WERI-Rb-1 (cell line): ENCODE results near the gene PDE9A.

Source experiments
- DNase-seq: peaks from one replicate; pipeline ENCODE4 v3.0.0-alpha.2; 2020
- H3K27ac ChIP-seq: fragments of 250-450 bp; sonication (Bioruptor Pico); 2 replicates; pipeline ENCODE4 v1.5.1; 2020; ENCODE audit warnings: mild to moderate bottlenecking, moderate library complexity
- H3K27me3 ChIP-seq: fragments of 250-450 bp; sonication (Bioruptor Pico); 2 replicates; pipeline ENCODE4 v1.5.1; 2021; ENCODE audit warnings: mild to moderate bottlenecking, low read depth, moderate library complexity; ENCODE audit not compliant: insufficient read depth, severe bottlenecking
- H3K36me3 ChIP-seq: fragments of 250-450 bp; sonication (Bioruptor Pico); 2 replicates; pipeline ENCODE4 v1.5.1; 2020; ENCODE audit warnings: mild to moderate bottlenecking, moderate library complexity
- H3K4me3 ChIP-seq: 2 replicates; pipeline ENCODE4 v1.5.1; 2011; ENCODE audit warnings: low read depth, mild to moderate bottlenecking, control low read depth, low read length
- H3K9me3 ChIP-seq: fragments of 250-450 bp; sonication (Bioruptor Pico); 2 replicates; pipeline ENCODE4 v1.5.1; 2021; ENCODE audit warnings: mild to moderate bottlenecking, moderate library complexity; ENCODE audit not compliant: severe bottlenecking
- CTCF ChIP-seq: IDR thresholded peaks from 2 replicates; pipeline ENCODE4 v1.5.1; 2011; ENCODE audit warnings: low read depth, mild to moderate bottlenecking, control low read depth, inconsistent platforms, low read length

The PDE9A gene

DNA sequence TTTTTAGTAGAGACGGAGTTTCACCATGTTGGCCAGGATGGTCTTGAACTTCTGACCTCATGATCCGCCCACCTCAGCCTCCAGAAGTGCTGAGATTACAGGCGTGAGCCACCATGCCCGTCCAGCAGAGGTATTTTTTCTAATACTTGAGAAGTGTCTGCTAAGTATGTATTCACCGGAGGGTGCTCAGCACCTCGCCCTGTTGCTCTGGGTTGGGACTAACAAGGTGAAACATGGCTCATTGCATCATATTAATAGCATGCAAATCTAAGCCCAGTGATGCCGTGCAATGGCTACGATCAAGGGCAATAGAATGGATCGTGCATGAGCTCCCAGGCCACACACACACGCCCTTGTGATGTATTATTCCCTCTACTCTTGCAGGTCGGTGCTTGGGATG lies 68.7 kb downstream of the PDE9A start:
- DNase-seq, result no peak
- H3K4me3 ChIP-seq, result no peak overlapping the region
- no peaks in the 10 kb centered on the region for H3K9me3 ChIP-seq
- H3K27me3 ChIP-seq, result no peaks in the 10 kb centered on the region
- no peak overlapping the region for H3K27ac ChIP-seq
- H3K36me3 ChIP-seq, result peaks cover 33% of the 10 kb centered on the region
- no peak for TF ChIP-seq CTCF

DNA sequence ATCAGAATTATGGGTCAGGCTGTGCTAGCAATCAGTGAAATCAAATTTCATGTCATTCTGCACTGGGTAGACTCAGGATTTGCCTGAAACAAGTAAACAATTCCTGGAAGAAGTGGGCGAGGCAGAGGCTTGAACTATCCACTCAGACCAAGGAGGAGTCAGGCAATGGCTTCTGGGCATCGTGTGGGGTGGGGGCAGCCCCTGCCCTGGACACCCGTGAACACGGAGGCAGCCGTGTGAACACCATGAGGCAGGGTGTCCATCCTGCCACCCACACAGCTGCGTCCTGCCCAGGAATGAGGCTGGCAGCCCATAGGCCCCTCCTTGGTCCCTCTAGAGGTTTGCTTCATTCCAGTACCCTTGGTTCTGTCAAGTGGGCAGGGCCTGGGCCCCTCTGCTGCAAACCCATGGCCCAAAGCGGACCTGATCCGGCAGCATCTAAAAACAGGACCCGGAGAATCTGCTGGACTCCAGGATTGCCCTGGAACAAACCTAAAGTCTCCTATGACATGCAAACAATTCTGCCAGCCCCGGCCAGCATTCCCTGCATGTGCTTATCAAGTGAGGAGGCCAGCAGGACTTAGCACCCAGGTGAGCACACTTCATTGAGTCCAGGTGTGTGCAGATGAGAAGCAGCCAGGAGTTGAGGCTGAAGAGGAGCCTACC lies 69.5 kb downstream of the PDE9A start:
- Histone ChIP-seq H3K27ac (no peak overlapping the region), H3K36me3 (peaks cover 34% of the 10 kb centered on the region), H3K9me3 (no peaks in the 10 kb centered on the region), H3K4me3 (no peak overlapping the region), H3K27me3 (no peaks in the 10 kb centered on the region)
- no peak for DNase-seq
- TF ChIP-seq CTCF, result no peak

DNA sequence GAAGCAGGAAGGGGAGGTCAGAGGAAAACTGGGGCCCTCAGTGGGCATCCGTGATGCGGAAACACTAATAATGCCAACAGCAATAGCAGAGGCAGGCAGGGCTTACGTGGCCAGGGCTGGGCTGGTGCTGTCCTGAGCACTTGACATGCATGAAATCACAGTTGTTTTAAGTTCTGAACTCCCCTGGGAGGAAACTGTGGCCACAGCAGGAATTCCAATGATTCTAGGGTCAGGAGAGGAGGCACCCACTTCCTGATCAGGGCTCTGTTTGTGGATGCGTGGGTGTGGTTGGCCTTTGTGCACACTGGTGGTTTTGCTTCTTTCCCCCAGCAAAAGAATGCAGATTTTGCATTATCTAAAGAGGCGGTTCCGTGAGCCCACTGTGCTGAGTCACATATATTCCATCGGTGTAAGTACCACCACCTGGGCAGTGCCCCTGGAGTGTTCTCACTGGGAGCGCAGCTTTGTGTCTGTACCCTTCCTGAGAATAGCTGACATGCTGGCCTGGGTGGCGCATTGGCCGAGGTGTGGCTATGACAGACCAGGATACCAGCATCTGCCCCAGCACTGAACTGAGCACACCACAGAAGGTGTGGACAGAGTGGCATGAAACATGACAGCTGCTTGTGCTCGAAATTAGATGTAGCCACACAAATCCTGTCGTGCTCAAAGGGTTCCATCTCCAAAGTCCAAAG lies 71.0 kb downstream of the PDE9A start:
- Histone ChIP-seq H3K27me3 (no peaks in the 10 kb centered on the region), H3K4me3 (no peak overlapping the region), H3K9me3 (no peaks in the 10 kb centered on the region), H3K27ac (no peak overlapping the region), H3K36me3 (peaks cover 36% of the 10 kb centered on the region)
- TF ChIP-seq CTCF, result no peak
- no peak for DNase-seq

- H3K27ac ChIP-seq, result no peak overlapping the region
- peaks cover 42% of the 10 kb centered on the region for H3K36me3 ChIP-seq
- no peak for DNase-seq
- no peaks in the 10 kb centered on the region for H3K27me3 ChIP-seq
- no peaks in the 10 kb centered on the region for H3K9me3 ChIP-seq
- no peak overlapping the region for H3K4me3 ChIP-seq
- no peak for TF ChIP-seq CTCF
Measured at GRCh38 chr21:42725416-42725930, 72.1 kb downstream of the PDE9A start.

DNA sequence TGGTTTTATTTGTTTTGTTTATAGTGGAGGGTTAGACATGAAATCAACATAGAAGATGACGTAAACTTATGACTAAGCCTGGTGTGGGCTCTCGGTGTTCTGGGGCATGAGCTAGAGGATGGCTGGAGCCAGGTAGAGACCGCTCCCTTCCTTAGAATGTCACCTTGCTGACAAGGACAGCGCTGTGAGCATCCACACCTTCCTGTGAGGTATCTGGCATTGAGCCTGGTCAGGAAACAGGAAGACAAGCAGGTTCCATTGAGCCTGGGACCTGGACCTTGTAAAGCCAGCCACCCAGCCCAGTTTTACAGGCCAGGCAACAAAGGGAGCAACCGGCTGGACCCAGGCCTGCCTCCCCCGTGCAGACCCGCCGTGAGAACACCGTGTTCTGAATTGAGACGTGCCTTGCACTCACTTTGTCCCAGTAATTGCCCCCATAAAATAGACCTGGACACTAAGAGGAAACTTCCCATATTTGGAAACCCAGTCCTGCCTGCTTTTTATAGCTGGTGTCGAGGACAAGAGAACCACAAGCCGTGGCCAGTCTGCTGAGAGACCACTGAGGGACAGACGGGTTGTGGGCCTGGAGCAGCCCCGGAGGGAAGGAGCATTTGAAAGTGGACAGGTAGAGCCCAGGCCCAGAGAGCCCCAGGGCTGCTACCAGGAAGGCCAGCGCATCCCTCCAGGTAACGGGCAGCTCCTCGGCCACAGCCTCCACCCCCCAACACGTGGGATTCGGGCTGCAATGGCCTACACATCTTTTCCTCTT lies 78.0 kb downstream of the PDE9A start:
- Histone ChIP-seq H3K36me3 (peaks cover 82% of the 10 kb centered on the region), H3K27me3 (no peaks in the 10 kb centered on the region), H3K9me3 (no peaks in the 10 kb centered on the region), H3K27ac (no peak overlapping the region), H3K4me3 (no peak overlapping the region)
- no peak for TF ChIP-seq CTCF
- no peak for DNase-seq
